ACHN (cell line): ENCODE results near the gene SLCO3A1.
"Not testable (repeated sequence)": the region's sequence is repeated elsewhere in the genome, so short reads cannot be mapped to it uniquely, and the experiment has no call there.

ENCODE experiments used
- DNase-seq: peaks from one replicate; pipeline ENCODE4 v3.0.0-alpha.2; 2015
- in situ Hi-C: cut with HindIII; loops from 2 replicates; pipeline ENCODE4 v1.10.0; 2017; ENCODE audit warnings: low sequenced_read_pairs, low pct_ligation_motif_present, low pct_unique_long_range_greater_than_20kb

The SLCO3A1 gene

GRCh38 chr15:92164327-92165000 is 311.0 kb downstream of the SLCO3A1 start:
- DNase-seq: no peak
- in situ Hi-C loops: no loop called here

GRCh38 chr15:92165001-92165346 is 311.5 kb downstream of the SLCO3A1 start:
- DNase-seq: no peak
- in situ Hi-C loops: no loop called here

- no peak for DNase-seq
- in situ Hi-C loops: no loop called here
These were observed 312.5 kb downstream of the SLCO3A1 start for GRCh38 chr15:92166029-92166428.

GRCh38 chr15:92166751-92167405 is 313.4 kb downstream of the SLCO3A1 start:
- in situ Hi-C loops: no loop called here
- DNase-seq: no peak

- in situ Hi-C loops: no loop called here
These were observed 313.9 kb downstream of the SLCO3A1 start for GRCh38 chr15:92167451-92167850.

GRCh38 chr15:92168066-92168683 is 314.7 kb downstream of the SLCO3A1 start:
- no peak for DNase-seq
- in situ Hi-C loops: no loop called here

More at GRCh38 chr15:92167451-92167850, 313.9 kb downstream of the SLCO3A1 start:
- DNase-seq: no peak

GRCh38 chr15:92170897-92171296 is 317.4 kb downstream of the SLCO3A1 start:
- in situ Hi-C loops: no loop called here
- no peak for DNase-seq

GRCh38 chr15:92178911-92179310 is 325.4 kb downstream of the SLCO3A1 start:
- in situ Hi-C loops: no loop called here
- no peak for DNase-seq

- in situ Hi-C loops: no loop called here
- no peak for DNase-seq
These were observed 330.6 kb downstream of the SLCO3A1 start for GRCh38 chr15:92184142-92184541.

GRCh38 chr15:92184679-92185230 is 331.2 kb downstream of the SLCO3A1 start:
- in situ Hi-C loops: no loop called here
- DNase-seq: no peak

- no peak for DNase-seq
- in situ Hi-C loops: no loop called here
These were observed 334.5 kb downstream of the SLCO3A1 start for GRCh38 chr15:92187975-92188374.

- in situ Hi-C loops: no loop called here
- no peak for DNase-seq
These were observed 335.7 kb downstream of the SLCO3A1 start for GRCh38 chr15:92189166-92189565.

GRCh38 chr15:92195241-92195640 is 341.7 kb downstream of the SLCO3A1 start:
- in situ Hi-C loops: no loop called here
- DNase-seq: no peak

GRCh38 chr15:92196342-92196741 is 342.8 kb downstream of the SLCO3A1 start:
- in situ Hi-C loops: no loop called here
- DNase-seq: no peak

- DNase-seq: no peak
- in situ Hi-C loops: no loop called here
These were observed 344.2 kb downstream of the SLCO3A1 start for GRCh38 chr15:92197746-92198145.

GRCh38 chr15:92200891-92201290 is 347.4 kb downstream of the SLCO3A1 start:
- in situ Hi-C loops: no loop called here
- no peak for DNase-seq

GRCh38 chr15:92205255-92205739 is 351.8 kb downstream of the SLCO3A1 start:
- in situ Hi-C loops: no loop called here
- DNase-seq: no peak

- in situ Hi-C loops, DNase-seq: not testable (repeated sequence)
These were observed 354.1 kb downstream of the SLCO3A1 start for GRCh38 chr15:92207601-92208000.
